Activated CD8-positive, alpha-beta memory T cell treated with anti-CD3 and anti-CD28 coated beads for 24 hours (primary cell): ENCODE data around the gene DMBX1.

Experiments used
- DNase-seq: peaks from one replicate; pipeline ENCODE4 v3.0.0-alpha.2; 2020

Gene DMBX1

DNA sequence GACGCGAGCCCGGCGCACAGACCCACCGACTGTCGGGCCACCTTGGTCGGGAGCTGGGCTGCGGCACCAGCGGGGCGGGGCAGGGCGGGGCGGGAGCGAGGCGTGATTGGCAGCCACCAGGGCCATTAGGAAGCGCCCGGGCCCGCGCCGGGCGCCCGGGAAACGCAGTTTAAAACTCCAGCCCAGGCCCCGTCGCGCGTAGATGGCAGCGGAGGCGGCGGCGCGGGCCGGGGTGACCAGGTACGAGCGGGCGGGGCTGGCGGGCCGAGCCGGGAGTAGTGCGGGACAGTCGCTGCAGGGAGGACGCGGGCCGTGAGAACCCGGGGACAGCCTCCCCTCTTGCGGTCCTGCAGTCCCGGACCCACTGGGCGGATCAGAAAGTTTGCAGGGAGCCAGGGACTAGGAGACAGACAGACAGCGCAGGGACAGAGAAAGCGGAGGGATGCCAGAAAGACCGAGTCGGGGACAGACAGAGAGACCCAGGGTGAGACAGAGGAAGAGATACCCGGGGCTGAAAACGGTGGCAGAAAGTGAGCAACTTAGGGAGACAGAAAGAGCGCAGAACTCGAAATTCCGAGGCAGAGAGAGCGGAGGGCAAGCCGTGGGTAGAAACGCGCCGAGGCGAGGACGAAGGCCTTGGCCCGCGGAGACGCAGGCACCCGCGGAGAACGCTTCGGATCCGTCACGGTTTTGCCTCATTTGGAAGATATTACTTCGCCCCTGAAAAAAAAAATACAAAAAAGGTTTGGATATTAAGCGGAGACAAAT, at the start of gene DMBX1:
Gene DMBX1, plus strand, starts transcription at position 199 of the 768 bp plus-strand sequence. CDS start 17,175 bp downstream, outside the sequence.
- DNase-seq = no peak

DNA sequence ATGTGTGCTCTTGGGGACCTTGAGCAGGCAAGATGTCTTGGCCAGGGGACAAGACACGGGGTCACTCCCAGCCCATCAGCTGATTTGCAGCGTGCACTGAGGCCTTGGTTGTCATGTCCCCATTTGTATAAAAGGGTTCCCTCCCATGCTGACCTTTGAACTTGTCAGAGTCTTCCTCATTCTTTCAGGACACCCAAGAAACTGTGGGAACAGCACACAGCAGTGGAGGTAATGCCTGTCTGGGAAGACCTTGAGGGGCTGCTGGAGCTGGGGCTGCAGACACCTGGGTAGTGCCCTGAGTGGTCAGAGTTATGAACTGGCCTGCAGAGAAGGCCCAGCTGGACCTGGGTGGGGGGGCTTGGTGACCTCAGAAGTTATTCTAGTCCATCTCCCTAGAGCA, 49.2 kb upstream of the DMBX1 start:
- no peak for DNase-seq

DNA sequence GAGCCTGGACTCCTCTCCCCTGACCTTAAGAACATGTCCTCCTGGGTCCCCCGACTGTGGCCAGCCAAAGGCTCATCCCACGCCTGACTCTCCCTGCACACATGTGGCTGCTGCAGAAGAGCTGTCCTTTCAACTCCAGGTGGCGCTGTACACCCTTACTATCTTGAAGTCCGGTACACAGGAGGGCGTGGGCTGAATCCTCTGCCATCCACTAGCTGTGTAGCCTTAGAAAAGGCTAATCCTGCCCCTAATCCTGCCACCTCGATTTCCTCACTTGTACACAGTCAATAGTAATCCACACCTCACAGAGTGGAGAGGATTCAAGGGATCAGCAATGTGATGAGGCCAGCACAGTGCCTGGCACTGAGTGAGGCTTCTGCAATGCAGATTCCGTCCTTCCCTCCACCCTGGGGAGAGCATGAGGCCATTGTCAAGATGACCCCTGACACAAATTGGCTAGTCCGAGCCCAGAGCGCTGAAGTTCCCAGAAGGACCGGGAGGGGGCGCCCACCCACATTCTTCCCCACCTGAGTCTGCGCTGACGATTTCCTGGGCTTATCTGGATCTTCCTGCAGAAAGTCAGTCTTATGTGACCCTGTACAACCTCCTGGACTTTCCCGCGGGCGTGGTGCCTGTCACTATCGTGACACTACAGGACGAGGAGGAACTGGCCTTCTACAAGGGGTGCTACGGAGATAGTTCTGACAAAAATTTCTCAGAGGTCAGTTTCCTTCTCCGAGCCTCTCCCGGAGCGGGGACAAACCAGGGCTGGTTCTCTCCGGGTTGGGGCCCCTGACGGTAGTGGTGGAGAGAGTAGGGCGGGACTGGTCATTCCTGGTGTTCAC, 47.1 kb upstream of the DMBX1 start:
- DNase-seq = peak; percentile 91

DNA sequence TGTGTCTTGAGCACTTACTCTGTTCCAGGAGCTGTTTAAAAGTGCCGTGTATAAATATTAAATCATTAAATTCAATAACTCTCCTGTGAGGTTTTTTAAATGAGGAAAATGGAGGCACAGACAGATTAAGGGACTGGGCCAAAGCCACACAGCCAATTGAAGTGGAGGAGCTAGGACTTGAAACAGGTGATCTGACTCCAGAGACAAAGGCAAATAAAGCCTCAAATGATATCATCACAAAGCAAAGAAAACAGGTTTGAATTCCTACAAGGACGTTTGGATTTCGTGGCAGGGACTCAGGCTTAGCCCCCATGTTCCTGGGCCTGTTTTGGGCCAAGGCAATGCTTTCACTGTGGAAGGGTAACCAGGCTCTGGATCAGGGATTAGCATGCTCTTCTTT, 45.2 kb upstream of the DMBX1 start:
- DNase-seq = no peak

DNA sequence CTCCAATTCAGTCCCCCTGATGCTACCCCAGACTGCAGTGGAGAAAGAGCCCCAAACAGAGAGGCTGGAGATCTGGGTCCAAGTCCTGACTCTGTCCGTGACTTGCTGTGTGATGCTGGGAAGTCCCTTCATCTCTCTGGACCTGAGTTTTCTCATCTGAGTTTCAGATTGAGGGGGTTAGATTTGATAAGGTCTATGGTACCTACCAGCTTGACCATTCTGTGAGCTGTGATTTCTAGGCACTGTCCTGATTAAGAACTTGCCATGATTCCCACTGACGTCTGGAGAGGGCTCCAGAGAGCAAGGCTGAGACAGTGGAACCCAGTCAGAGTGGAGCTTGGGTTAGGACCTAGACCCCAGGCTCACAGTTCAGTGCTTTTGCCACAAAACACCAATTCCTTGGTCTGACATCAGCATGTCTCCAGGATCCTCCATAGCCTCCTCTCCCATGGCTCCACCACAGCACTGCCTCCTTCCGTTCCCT, 43.8 kb upstream of the DMBX1 start:
- no peak for DNase-seq

DNA sequence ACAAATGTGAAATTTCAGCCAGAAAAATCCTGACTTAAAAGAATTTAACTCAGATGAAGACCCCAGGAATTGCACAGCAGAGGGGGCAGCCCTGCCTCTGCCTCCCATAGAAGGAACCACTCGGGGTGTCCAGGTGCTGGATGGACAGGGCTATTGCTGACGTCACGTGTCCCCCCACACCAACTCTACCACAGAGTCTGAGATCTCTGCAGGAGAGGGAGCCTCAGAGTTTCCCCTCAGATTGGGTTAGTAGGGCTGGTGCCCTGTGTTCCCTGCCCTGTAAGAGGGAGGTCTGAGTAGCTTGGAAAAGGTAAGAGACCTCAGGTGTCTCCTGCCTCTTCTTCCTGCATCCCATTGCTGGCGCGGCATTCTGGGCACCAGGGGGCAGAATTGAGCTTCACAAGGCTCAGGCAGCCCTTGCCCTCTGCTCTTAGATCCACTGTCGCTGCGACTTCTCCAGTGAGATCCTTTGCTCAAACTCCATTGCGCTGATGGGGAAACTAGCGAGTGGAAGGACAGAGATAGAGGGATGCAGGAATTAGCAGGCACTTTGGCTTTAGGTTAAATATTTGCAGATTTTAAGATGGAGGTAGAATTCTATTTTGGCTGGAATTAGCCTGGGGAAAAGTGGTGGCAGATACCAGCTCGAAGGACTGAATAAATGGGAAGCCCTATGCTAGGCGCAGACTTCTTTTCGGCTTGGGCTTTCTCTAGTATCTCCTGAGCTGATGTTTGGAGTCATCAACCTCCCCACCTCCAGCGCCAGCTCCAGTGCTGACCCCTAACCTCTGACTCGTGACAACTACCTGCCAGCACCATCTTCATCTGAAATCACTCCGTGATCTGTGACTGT, 42.8 kb upstream of the DMBX1 start:
- DNase-seq = peak; percentile 91

DNA sequence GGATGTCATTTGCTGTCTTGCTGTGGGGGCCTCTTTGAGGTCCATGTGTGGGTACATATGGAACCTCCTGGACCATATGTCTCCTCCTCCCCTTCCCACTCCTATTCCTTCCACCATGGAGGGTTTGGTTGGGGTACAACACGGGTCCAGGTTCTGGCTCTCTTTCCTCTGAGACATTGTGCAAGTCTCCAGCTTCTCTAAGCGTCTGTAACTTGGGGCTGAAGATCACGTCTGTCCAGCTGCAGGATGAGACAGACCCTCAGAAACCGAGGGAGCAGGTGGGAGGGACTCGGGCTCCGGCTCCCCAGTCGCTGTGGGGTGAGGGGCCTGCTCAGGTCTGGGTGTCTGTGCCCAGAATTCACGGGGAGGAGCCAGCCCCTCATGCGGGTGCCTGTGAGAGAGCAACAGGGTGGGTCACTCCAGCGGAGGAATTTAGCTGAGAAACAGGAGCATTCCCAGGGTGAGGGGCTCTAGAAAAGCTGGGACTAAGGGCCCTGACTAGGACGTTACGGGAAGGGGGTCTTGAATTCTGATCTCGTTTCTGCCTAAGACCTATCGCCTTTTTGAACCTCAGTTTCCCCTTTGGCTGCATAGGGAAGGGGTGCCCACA, 42.0 kb upstream of the DMBX1 start:
- no peak for DNase-seq

DNA sequence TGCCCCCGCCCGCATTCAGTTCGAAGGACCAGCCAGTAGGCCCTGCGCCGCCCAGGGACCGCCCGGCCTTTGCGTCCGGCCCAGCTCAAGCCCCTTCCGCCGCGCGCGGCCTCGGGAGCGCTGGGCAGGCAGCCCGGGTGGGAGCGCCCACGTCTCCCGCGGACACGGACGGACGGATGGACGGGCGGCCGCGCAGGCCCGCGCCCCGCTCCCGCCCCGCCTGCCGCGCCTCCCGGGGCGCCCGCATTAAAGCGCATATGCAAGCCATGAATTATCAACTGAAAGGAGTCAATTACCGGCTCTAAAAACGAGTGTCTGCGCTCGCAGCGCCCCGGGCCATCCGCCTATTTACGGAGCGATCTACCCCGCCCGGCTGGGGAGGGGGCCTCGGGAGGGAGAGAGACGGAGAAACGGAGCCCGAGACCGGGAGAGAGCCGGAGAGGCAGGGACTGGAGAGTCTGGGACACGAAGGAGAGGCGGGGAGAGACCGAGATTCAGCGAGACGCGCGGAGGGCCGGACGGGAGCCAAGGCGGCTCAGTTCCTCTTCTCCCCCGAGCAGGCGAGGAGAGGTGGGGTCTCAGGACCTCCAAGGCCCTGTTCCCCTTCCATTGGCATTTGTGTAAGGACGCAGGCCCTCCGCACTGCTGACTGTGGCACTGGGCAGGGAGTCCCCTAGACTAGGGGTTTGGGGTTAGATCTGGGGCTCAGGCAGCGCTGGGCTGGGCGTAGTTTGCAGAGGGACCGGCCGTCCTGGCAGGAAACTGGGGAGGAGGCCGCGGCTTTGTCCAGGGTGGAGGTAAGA, 41.3 kb upstream of the DMBX1 start:
- no peak for DNase-seq

DNA sequence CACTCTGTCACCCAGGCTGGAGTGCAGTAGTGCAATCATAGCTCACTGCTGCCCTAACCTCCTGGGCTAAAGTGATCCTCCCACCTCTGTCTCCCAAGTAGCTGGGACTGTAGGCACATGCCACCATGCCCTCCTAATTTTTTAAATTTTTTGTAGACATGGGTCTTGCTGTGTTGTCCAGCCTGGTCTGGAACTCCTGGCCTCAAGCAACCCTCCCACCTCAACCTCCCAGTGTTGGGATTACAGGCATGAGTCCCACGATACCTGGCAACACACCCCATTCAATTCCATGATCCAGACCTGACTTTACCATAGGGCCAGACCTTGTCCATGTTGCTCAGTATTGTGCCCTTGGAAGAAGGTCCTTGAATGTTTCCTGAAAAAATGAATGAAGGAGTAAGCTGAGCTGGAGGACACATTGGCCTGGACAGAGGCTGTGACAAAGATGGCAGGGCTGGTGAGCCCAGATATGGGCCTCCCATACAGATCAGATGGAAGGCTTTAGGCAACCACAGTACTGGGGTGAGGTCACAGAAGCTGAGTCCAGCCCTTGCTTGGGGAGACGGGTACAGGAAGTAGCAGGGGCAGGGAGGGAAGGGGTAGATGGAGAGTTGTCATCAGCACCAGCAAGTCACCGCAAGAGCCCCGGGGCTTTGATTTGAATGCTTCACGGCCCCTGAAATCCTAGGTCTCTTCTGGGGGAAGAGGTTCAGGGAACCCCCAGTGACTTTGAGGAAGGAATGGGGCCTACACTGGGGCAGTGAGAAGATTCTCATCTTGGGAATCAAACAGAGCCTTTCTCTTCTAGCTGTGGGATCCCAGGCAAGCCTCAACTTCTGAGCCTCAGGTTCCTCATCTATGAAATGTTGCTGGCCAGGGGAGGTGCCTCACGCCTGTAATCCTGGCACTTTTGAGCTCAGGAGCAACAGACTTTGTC, 40.1 kb upstream of the DMBX1 start:
- DNase-seq = no peak

DNA sequence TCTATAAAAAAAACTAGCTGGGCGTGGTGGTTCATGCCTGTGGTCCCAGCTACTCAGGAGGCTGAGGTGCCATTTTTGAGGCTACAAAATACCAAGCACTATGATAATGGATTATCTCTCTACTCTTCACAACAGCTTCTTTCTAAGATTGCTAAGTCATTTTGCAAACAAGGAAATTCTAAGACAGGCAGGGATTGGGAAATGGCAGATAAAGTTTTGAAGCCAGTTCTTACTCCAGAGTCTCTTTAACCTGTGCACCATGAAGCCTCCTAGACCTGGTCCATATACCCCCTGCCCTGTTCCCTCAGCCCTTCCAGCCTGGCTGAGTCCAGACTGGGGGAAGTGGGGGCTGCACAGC, 39.5 kb upstream of the DMBX1 start:
- DNase-seq = no peak

DNA sequence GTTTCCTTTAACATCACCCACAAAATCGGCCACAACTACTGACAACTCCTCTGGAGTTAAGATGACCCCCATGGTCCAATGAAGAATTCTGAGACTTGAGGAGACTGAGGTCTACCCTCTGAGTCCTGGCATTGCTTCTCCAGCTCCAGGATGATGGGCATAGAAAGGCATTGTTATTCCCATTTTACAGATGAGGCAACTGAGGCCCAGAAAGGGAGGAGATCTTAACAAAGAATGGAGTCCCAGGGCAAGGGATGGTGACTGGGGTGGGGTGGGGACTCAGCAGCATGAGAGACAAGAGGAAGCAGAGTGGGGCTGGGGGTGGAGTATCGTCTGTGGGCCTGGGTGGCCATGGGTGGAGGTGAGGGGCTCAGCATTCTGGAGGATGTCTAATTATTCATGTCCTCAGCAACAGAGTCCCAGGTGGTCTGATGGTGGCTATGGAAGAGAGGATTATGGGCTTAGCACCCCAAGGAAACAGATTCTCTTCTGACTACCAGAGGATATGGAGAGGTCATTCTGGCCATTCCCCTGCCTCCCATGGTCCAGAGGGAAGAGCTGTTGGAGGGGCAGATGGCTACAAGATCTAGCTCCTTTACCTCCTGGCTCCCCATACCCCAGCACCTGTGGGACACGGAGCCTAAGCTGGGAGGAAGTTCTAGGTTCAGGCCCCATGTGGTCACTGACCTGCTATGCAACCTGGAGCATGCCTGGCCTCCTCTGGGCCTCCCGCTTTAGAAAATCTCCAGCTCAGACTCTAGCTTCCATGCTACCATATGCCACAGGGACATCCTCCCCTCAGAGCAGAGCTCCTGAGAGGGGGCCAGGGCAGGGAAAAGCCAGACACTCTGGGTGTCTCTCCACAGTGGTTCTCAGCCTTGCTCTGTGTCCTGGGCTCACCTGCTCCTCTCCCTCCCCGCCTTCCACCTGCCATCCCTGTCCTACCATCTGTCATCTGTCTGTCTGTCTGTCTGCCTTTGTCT, 37.4 kb upstream of the DMBX1 start:
- DNase-seq = no peak

DNA sequence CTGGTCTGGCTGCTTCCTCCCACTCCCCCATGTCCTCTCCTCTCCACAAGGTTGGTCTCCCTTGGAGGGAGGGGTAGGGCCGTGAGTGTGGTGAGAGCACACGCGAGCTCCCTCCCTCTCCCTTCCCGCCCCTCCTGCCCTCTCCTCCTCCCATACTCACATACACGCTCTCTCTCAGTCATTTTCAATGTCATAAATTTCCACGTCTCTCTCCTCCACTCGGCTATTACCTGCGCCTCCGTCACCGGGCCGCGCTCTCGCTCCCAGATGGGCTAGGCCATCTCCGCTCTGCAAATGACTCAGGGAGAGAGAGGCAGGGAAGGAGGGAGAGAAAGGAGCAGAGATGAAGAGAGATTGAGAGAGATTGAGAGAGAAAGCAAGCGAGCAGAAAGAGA, 36.7 kb upstream of the DMBX1 start:
- no peak for DNase-seq

DNA sequence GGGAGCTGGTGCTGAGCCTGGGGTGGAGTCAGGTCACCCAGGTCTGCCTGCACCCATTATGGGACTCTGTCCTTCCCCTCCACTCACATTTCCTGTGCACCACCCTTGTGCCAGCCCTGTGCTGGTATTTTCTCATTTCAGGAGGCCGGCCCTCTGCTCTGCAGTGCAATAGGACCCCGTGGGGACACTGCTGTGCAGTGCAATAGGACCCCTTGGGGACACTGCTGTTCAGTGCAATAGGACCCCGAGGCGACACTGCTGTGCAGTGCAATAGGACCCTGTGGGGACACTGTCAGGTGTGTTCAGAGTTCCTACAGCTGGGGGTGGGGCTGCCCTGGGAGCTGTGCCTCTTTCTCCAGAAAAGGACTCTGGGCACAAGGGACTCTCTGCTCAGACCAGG, 36.2 kb upstream of the DMBX1 start:
- DNase-seq = no peak

DNA sequence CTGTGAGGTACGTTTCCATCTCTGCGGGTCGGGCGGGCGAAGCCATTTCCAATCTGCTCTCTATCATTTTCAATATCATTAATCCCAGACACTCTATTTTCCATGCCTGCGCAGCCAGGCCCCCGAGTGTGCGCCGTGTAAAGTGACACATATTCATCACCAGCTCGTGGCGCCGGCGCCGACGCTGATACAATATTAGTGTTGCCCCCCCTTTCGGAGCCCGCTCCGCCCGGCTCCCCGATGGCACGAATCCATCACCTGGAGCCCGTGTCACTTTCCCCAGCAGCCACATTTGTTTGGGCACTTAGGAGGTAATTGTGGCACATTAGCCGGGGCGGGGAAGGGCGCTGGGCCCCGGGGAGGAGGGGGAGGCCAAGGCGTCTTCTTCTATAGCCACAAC, 33.7 kb upstream of the DMBX1 start:
- DNase-seq = no peak

DNA sequence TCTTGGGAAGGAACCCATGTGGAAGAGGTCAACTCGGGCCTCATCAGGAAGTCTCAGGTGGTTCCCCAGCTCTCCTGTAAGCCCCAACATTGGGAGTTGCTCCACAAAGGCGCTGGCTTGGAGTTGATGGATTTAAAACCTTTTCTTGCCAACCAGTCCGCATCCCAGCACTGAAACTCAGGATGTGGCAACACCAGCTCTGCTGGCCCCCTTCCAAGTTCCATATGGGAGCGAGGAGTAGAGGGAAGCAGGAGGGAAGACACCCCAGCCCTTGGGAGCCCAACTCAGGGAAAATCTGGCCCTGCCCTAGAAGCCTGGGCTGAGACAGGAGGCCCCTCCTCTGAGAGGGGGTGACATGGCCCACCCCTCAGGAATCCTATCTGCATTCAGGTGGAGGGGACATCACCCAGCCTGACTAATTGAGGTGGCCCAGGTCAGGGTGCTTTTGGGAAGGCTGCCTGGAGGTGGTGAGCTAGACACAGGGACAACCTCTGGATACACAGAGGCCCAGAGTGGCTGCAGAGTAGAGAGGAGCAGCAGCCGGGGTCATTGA, 33.1 kb upstream of the DMBX1 start:
- DNase-seq = no peak

DNA sequence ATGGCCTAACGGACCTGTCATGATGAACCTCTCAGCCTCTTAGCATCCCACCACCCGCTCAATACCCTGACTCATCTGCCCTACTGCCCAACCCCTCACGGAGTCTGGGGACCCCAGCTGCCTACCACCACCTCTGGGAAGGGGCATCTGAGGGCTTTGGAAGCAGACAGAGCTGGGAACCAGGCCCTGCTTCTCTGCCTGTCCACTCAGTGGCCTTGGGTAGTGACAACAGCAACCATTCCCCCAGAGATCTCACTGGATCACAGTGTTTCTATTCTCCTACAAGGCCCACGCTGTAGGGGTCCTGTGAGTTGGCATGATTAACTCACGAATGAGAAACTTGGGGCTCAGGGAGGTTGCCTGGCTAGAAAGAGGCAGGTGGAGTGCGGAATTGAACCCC, 32.5 kb upstream of the DMBX1 start:
- DNase-seq = no peak

DNA sequence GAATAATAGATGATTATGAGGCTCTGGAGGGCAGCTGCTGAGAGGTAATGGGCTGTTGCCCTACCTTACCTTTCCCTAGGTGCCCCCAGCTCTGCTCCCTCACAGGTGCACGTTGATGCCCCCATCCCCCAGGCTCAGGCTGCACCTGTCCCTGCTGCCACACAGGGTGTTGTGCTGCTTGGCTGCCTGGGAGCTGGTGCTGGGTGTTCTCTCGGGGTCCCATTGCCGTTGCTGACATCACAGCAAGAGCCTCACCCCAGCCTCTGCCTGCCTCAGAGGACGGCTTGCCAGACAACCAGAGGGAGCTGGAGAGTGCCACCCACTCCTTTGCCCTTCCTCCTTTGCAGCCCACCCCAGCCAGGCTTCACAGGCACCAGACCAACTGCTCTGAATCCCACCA, 31.4 kb upstream of the DMBX1 start:
- no peak for DNase-seq

DNA sequence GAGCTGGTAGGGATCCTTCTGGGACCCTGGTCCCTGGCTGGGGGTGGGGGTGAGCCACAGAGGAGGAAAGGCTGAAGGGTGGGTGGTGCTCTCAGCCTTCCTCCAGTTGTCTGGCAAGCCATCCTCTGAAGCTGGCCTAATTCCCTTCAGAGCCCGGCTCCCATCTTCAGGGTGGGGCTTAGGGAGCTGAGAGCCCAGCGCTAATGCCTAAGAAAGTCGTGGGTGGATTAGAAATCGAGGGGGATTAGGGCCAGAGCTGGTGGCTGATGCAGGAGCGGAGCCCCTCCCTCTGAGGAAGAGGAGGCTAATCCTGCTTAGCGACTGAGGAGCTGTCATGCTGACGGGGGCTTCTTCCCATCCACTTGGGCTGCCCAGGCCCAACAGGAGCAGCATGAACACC, 30.8 kb upstream of the DMBX1 start:
- no peak for DNase-seq

DNA sequence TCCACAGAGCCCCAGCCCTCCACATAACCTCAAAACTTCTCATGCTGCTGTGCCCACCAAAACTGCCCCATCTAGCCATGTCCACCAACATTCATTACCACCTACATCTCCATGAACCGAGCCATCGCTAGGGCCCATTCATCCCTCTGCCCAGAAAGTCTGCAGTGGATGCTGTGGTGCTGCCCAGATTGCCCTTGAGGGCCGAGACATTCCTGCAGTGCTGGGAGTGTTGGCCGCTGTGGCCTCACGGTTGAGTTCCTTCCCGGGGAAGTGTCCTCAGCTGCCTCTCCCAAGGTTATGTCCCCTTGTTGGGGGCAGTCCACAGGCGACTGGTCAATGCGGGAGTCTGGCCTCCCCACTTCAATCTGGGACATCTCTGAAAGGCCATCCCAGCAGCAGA, 30.3 kb upstream of the DMBX1 start:
- no peak for DNase-seq
